Liver (tissue), 9 donors: Measurements from ENCODE around the gene SDHA. TPM values are rescaled to one million over a fixed set of nuclear protein-coding genes. Genes with fewer than 3 reads are reported as not detected.

Source experiments
- DNase-seq: peaks from one replicate; pipeline ENCODE4 v3.0.0-alpha.2; 2017; ENCODE audit warnings: low spot score
- H3K27ac ChIP-seq, 2 donors: one replicate each; pipeline ENCODE4 v1.7.0; 2013; ENCODE audit warnings: inconsistent platforms in 2 of 2, low read length in 2 of 2, control low read depth in 1 of 2, low read depth in 1 of 2, mild to moderate bottlenecking in 1 of 2
- H3K27me3 ChIP-seq, 4 donors: one replicate each; pipeline versions ENCODE4 v1.6.1 to v1.7.0; 2013; ENCODE audit warnings: low read length in 3 of 4, inconsistent platforms in 1 of 4, mild to moderate bottlenecking in 1 of 4, moderate library complexity in 1 of 4; ENCODE audit not compliant: control insufficient read depth in 4 of 4, insufficient read depth in 4 of 4
- H3K36me3 ChIP-seq, 4 donors: one replicate each; pipeline versions ENCODE4 v1.6.1 to v1.7.0; 2013; ENCODE audit warnings: low read length in 3 of 4, mild to moderate bottlenecking in 3 of 4, low read depth in 1 of 4, moderate library complexity in 1 of 4; ENCODE audit not compliant: control insufficient read depth in 4 of 4, insufficient read depth in 3 of 4
- H3K4me1 ChIP-seq, 4 donors: one replicate each; pipeline versions ENCODE4 v1.6.1 to v1.7.0; 2013; ENCODE audit warnings: low read length in 3 of 4, mild to moderate bottlenecking in 3 of 4, moderate library complexity in 1 of 4; ENCODE audit not compliant: control insufficient read depth in 4 of 4, insufficient read depth in 4 of 4
- H3K4me3 ChIP-seq, 3 donors: one replicate each; pipeline versions ENCODE4 v1.6.1 to v1.7.0; 2013; ENCODE audit warnings: low read length in 3 of 3, control low read depth in 1 of 3, low read depth in 1 of 3, mild to moderate bottlenecking in 1 of 3
- H3K9ac ChIP-seq, 2 donors: one replicate each; pipeline ENCODE4 v1.7.0; 2013; ENCODE audit warnings: low read length in 2 of 2, mild to moderate bottlenecking in 2 of 2, moderate library complexity in 2 of 2, control low read depth in 1 of 2, low read depth in 1 of 2
- H3K9me3 ChIP-seq, 4 donors: one replicate each; pipeline versions ENCODE4 v1.6.1 to v1.7.0; 2013; ENCODE audit warnings: low read length in 3 of 4; ENCODE audit not compliant: control insufficient read depth in 4 of 4
- CTCF ChIP-seq: fragments of 150-350 bp; IDR thresholded peaks from 2 replicates; pipeline ENCODE4 v1.5.1; 2017; ENCODE audit warnings: improper control_type of control experiment, low read depth, low read length; ENCODE audit not compliant: missing input control
- FOXA2 ChIP-seq: IDR thresholded peaks from 2 replicates; pipeline ENCODE4 v1.6.1; 2016; ENCODE audit warnings: antibody characterized with exemption
- GABPA ChIP-seq, 2 donors: IDR thresholded peaks in 1 of 2; conservative IDR thresholded peaks in 1 of 2; 2 replicates each; pipeline ENCODE4 v1.6.1; 2016; ENCODE audit warnings: antibody characterized with exemption in 2 of 2, mild to moderate bottlenecking in 1 of 2, moderate library complexity in 1 of 2
- HNF4A ChIP-seq, 2 donors: conservative IDR thresholded peaks; 2 replicates each; pipeline ENCODE4 v1.6.1; 2016; ENCODE audit warnings: antibody characterized with exemption in 2 of 2, mild to moderate bottlenecking in 2 of 2
- HNF4G ChIP-seq: IDR thresholded peaks from 2 replicates; pipeline ENCODE4 v1.6.1; 2016; ENCODE audit warnings: antibody characterized with exemption
- JUND ChIP-seq, 2 donors: IDR thresholded peaks; 2 replicates each; pipeline ENCODE4 v1.6.1; 2016; ENCODE audit warnings: antibody characterized with exemption in 2 of 2
- MAX ChIP-seq: IDR thresholded peaks from 2 replicates; pipeline ENCODE4 v1.6.1; 2016; ENCODE audit warnings: antibody characterized with exemption
- RXRA ChIP-seq, 2 donors: IDR thresholded peaks; 2 replicates each; pipeline ENCODE4 v1.6.1; 2017 to 2018; ENCODE audit warnings: antibody characterized with exemption in 2 of 2, mild to moderate bottlenecking in 1 of 2
- SP1 ChIP-seq: IDR thresholded peaks from 2 replicates; pipeline ENCODE4 v1.6.1; 2018; ENCODE audit warnings: antibody characterized with exemption, mild to moderate bottlenecking
- TAF1 ChIP-seq: conservative IDR thresholded peaks from 2 replicates; pipeline ENCODE4 v1.6.1; 2016; ENCODE audit warnings: antibody characterized with exemption, mild to moderate bottlenecking
- YY1 ChIP-seq: IDR thresholded peaks from 2 replicates; pipeline ENCODE4 v1.6.1; 2016; ENCODE audit warnings: antibody characterized with exemption, mild to moderate bottlenecking
- WGBS: extraction: QIAGEN DNeasy Blood & Tissue Kit; methylation state at CpG from one replicate; pipeline ENCODE4 v1.1.7; 2013; 5-methylcytosine and 5-hydroxymethylcytosine counted together
- polyA plus RNA-seq, 2 donors: library from polyadenylated mRNA; stranded (reverse) in 1 of 2; unstranded in 1 of 2; fragments of 200-250 nt in 1 of 2; fragments of >200 nt in 1 of 2; fragmentation: Nextera tagmentation in 1 of 2; extraction: Ambion mirVana in 1 of 2; gene quantifications; one replicate each; pipeline versions ENCODE4 v1.2.1 to v1.2.3, GENCODE V29; 2013 to 2015
- total RNA-seq, 2 donors: library from RNA; depleted of rRNA; stranded (reverse); fragments of >200 nt; gene quantifications; one replicate each; pipeline ENCODE4 v1.2.3, GENCODE V29; 2014
- TF ChIP-seq, protein P1 (sequence below): IDR thresholded peaks from 2 replicates; pipeline ENCODE4 v1.6.1; 2016; ENCODE audit warnings: antibody characterized with exemption, mild to moderate bottlenecking
- donor health status: healthy.
- donor health status: healthy.
- donor health status: healthy.
- donor health status: healthy.
- donor health status: healthy.

Gene SDHA
- total and polyA plus RNA-seq, 4 donors = 79.2 to 215 (median 159) TPM

GRCh38 chr5:204462-204861, 13.7 kb upstream of the SDHA start:
- H3K9ac ChIP-seq = no peak overlapping the region
- TF ChIP-seq GABPA (IDR thresholded peaks at IDR 0.05 in 1 of 2, conservative IDR thresholded peaks at IDR 0.05 in 1 of 2) (no peak), SP1 (no peak), YY1 (no peak), FOXA2 (no peak), HNF4G (no peak), CTCF (no peak), TAF1 (no peak), MAX (no peak), JUND (IDR thresholded peaks at IDR 0.05) (no peak)
- TF ChIP-seq, protein P1, sequence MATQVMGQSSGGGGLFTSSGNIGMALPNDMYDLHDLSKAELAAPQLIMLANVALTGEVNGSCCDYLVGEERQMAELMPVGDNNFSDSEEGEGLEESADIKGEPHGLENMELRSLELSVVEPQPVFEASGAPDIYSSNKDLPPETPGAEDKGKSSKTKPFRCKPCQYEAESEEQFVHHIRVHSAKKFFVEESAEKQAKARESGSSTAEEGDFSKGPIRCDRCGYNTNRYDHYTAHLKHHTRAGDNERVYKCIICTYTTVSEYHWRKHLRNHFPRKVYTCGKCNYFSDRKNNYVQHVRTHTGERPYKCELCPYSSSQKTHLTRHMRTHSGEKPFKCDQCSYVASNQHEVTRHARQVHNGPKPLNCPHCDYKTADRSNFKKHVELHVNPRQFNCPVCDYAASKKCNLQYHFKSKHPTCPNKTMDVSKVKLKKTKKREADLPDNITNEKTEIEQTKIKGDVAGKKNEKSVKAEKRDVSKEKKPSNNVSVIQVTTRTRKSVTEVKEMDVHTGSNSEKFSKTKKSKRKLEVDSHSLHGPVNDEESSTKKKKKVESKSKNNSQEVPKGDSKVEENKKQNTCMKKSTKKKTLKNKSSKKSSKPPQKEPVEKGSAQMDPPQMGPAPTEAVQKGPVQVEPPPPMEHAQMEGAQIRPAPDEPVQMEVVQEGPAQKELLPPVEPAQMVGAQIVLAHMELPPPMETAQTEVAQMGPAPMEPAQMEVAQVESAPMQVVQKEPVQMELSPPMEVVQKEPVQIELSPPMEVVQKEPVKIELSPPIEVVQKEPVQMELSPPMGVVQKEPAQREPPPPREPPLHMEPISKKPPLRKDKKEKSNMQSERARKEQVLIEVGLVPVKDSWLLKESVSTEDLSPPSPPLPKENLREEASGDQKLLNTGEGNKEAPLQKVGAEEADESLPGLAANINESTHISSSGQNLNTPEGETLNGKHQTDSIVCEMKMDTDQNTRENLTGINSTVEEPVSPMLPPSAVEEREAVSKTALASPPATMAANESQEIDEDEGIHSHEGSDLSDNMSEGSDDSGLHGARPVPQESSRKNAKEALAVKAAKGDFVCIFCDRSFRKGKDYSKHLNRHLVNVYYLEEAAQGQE = no peak
- H3K27ac ChIP-seq = no peak overlapping the region
- H3K4me3 ChIP-seq = no peak overlapping the region
- H3K36me3 ChIP-seq = peaks cover 0 to 30% (median 11%) of the 10 kb centered on the region in 4 donors
- DNase-seq = no peak
- H3K27me3 ChIP-seq = no peaks in the 10 kb centered on the region
- H3K4me1 ChIP-seq = no peaks in the 10 kb centered on the region
- no peaks in the 10 kb centered on the region for H3K9me3 ChIP-seq

GRCh38 chr5:204966-205670, 13.0 kb upstream of the SDHA start:
- peaks cover 0 to 30% (median 11%) of the 10 kb centered on the region in 4 donors for H3K36me3 ChIP-seq
- TF ChIP-seq HNF4A (conservative IDR thresholded peaks at IDR 0.05) = no peak
- no peak for TF ChIP-seq SP1
- TF ChIP-seq JUND (IDR thresholded peaks at IDR 0.05) = no peak
- TF ChIP-seq GABPA (IDR thresholded peaks at IDR 0.05 in 1 of 2, conservative IDR thresholded peaks at IDR 0.05 in 1 of 2) = no peak
- TF ChIP-seq CTCF = no peak
- no peak for TF ChIP-seq FOXA2
- TF ChIP-seq RXRA (IDR thresholded peaks at IDR 0.05) = no peak

More at GRCh38 chr5:204966-205670, 13.0 kb upstream of the SDHA start:
- Histone ChIP-seq H3K27me3 (no peaks in the 10 kb centered on the region), H3K9me3 (no peaks in the 10 kb centered on the region), H3K9ac (no peak overlapping the region), H3K4me3 (no peak overlapping the region), H3K27ac (no peak overlapping the region), H3K4me1 (no peaks in the 10 kb centered on the region)
- 98% methylated on average over 30 of the region's 30 CpGs for WGBS
- no peak for DNase-seq
